ENCODE data around the gene CD59.

DNA sequence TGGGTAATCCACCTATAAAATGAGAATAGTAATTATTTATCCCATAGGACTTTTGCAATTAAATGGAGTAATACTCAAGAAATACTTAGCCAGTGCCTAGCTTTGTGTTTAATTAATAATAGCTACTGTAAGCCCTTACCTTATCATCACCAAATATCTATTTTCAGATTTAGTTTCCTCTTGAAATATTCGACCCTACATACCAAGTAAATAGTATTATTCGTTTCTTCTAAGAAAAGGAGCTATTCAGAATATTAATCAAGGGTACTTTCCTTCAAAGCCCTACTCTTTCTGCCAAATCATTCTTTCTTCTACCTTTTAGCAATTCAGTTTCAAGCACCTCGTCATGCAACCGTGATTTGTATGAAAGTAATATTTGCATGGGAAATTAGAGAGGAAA lies 31.4 kb upstream of the CD59 start:
- TF ChIP-seq, protein P1, sequence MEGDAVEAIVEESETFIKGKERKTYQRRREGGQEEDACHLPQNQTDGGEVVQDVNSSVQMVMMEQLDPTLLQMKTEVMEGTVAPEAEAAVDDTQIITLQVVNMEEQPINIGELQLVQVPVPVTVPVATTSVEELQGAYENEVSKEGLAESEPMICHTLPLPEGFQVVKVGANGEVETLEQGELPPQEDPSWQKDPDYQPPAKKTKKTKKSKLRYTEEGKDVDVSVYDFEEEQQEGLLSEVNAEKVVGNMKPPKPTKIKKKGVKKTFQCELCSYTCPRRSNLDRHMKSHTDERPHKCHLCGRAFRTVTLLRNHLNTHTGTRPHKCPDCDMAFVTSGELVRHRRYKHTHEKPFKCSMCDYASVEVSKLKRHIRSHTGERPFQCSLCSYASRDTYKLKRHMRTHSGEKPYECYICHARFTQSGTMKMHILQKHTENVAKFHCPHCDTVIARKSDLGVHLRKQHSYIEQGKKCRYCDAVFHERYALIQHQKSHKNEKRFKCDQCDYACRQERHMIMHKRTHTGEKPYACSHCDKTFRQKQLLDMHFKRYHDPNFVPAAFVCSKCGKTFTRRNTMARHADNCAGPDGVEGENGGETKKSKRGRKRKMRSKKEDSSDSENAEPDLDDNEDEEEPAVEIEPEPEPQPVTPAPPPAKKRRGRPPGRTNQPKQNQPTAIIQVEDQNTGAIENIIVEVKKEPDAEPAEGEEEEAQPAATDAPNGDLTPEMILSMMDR (conservative IDR thresholded peaks at IDR 0.05; ENCODE audit: low read depth, low read length): no peak
- TF ChIP-seq EZH2 (IDR thresholded peaks at IDR 0.05; ENCODE audit: borderline replicate concordance, low read depth, low read length, poor library complexity, severe bottlenecking): no peak
